Measurements from ENCODE around the gene CEP170.
"Not testable (repeated sequence)": the region's sequence is repeated elsewhere in the genome, so short reads cannot be mapped to it uniquely, and the experiment has no call there.

GRCh38 chr1:243121939-243122338 is 133.1 kb downstream of the CEP170 start:
- TF ChIP-seq CTCF (IDR thresholded peaks at IDR 0.05; ENCODE audit: low read depth, low read length, poor library complexity, severe bottlenecking); EZH2phosphoT487 (IDR thresholded peaks at IDR 0.05; ENCODE audit: borderline replicate concordance, low read length): not testable (repeated sequence)

All from DOHH2 (cell line).